PC-3 (cell line): ENCODE results near the gene CNPY2. TPM values are rescaled to one million over a fixed set of nuclear protein-coding genes. Genes with fewer than 3 reads are reported as not detected.

ENCODE experiments used
- ATAC-seq: fragments of 200-7000 bp; cut with Tn5 transposase; 2 replicates; pipeline ENCODE4 v1.9.1; 2020; ENCODE audit warnings: mild to moderate bottlenecking, moderate library complexity
- BruUV-seq: library from RNA; stranded (reverse); fragments of 400-500 nt; replicated peaks from 2 replicates; lab custom pipeline; 2021; lab: Mats Ljungman, UMichigan
- CTCF ChIA-PET: fragments of 300-600 bp; sonication (Branson Sonifier 250); formaldehyde crosslinking; loops from one replicate; lab custom pipeline; 2022; ENCODE audit warnings: antibody characterized with exemption; lab: Charles Lee
- POLR2A ChIA-PET: fragments of 300-600 bp; sonication (Branson Sonifier 250); formaldehyde crosslinking; loops from one replicate; lab custom pipeline; 2022; ENCODE audit warnings: antibody characterized with exemption; ENCODE audit not compliant: unreplicated experiment; lab: Charles Lee
- DNase-seq: peaks from one replicate; pipeline ENCODE4 v3.0.0-alpha.2; 2015
- H2AFZ ChIP-seq: fragments of 300-600 bp; sonication (generic); 2 replicates; pipeline ENCODE4 v1.6.0; 2016; ENCODE audit warnings: antibody characterized with exemption, low read length
- H3F3A ChIP-seq: fragments of 300-600 bp; sonication (generic); one replicate; pipeline ENCODE4 v1.6.0; 2017; ENCODE audit warnings: antibody characterized with exemption, low read length, control low read depth, mild to moderate bottlenecking; ENCODE audit not compliant: unreplicated experiment
- H3K27ac ChIP-seq: fragments of 300-600 bp; sonication (generic); 2 replicates; pipeline ENCODE4 v1.5.1; 2016; ENCODE audit warnings: mild to moderate bottlenecking, low read length
- H3K27me3 ChIP-seq: fragments of 300-600 bp; sonication (generic); 2 replicates; pipeline ENCODE4 v1.6.1; 2016; ENCODE audit warnings: low read length, mixed read lengths
- H3K36me3 ChIP-seq: fragments of 300-600 bp; sonication (generic); 2 replicates; pipeline ENCODE4 v1.6.1; 2016; ENCODE audit warnings: low read depth, mixed run types, low read length, mixed read lengths
- H3K4me1 ChIP-seq: fragments of 300-600 bp; sonication (generic); 2 replicates; pipeline ENCODE4 v1.5.1; 2016; ENCODE audit warnings: low read length; ENCODE audit not compliant: insufficient read depth
- H3K4me2 ChIP-seq: fragments of 300-600 bp; sonication (generic); 2 replicates; pipeline ENCODE4 v1.6.0; 2016; ENCODE audit warnings: low read length
- H3K4me3 ChIP-seq: fragments of 300-600 bp; sonication (generic); 2 replicates; pipeline ENCODE4 v1.5.1; 2016; ENCODE audit warnings: mild to moderate bottlenecking, low read length, mixed read lengths
- H3K79me2 ChIP-seq: fragments of 300-600 bp; sonication (generic); 2 replicates; pipeline ENCODE4 v1.6.1; 2017; ENCODE audit warnings: low read length, mixed read lengths
- H3K9ac ChIP-seq: fragments of 300-600 bp; sonication (generic); 2 replicates; pipeline ENCODE4 v1.6.0; 2016; ENCODE audit warnings: mild to moderate bottlenecking, low read length
- H3K9me2 ChIP-seq: fragments of 300-600 bp; sonication (generic); replicated peaks from 2 replicates; pipeline ENCODE4 v1.6.1; 2016; ENCODE audit warnings: mixed run types, low read length, mixed read lengths
- H3K9me3 ChIP-seq: fragments of 300-600 bp; sonication (generic); 2 replicates; pipeline ENCODE4 v1.6.1; 2016; ENCODE audit warnings: low read length, mixed read lengths
- H4K20me1 ChIP-seq: fragments of 300-600 bp; sonication (generic); 2 replicates; pipeline ENCODE4 v1.6.1; 2016; ENCODE audit warnings: low read length, mixed read lengths
- CTCF ChIP-seq: fragments of 300-600 bp; sonication (generic); conservative IDR thresholded peaks from 2 replicates; pipeline ENCODE4 v1.5.1; 2017; ENCODE audit warnings: antibody characterized with exemption, low read depth, mild to moderate bottlenecking, low read length
- EZH2 ChIP-seq: fragments of 300-600 bp; sonication (generic); IDR thresholded peaks from one replicate; pipeline ENCODE4 v1.6.1; 2017; ENCODE audit warnings: antibody characterized with exemption, mild to moderate bottlenecking, low read length; ENCODE audit not compliant: unreplicated experiment
- EZH2phosphoT487 ChIP-seq: fragments of 300-600 bp; sonication (generic); IDR thresholded peaks from 2 replicates; pipeline ENCODE4 v1.6.1; 2018; ENCODE audit warnings: mild to moderate bottlenecking, antibody characterized with exemption, low read length, borderline replicate concordance
- intact Hi-C: fragments of 100-400 bp; cut with micrococcal nuclease; formaldehyde crosslinking; loops from 2 replicates; pipeline ENCODE4 v1.9.0; 2023
- total RNA-seq: library from RNA; depleted of rRNA; stranded (reverse); fragments of >200 nt; gene quantifications from 2 replicates; pipeline ENCODE4 v1.2.3, GENCODE V29; 2014

The CNPY2 gene
- total RNA-seq, 1 experiment from 2014 or later = 109 TPM

DNA sequence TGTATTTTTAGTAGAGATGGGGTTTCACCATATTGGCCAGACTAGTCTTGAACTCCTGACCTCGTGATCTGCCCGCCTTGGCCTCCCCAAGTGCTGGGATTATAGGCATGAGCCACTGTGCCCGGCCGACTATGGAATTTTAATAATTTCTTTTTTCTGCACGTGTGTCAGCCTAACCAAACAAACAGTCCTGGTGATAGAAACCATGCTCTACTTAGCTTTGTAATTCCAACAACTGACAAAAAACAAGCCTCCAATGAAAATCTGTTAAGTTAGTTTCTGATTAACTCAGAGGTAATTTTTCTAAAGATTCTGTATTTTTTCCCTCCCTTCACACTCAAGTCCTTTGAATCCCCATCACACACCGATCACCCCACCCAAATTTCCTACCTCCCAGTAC is 33.8 kb downstream of the CNPY2 start:
- H3K4me3 ChIP-seq = no peak overlapping the region
- H2AFZ ChIP-seq = no peak overlapping the region
- intact Hi-C loops = no loop called here
- no peaks in the 10 kb centered on the region for H3K27me3 ChIP-seq
- no peak overlapping the region for H3K27ac ChIP-seq
- no peaks in the 10 kb centered on the region for H3F3A ChIP-seq
- no peaks in the 10 kb centered on the region; the same call in 1 of the 2 replicates for H4K20me1 ChIP-seq
- no peak overlapping the region for H3K9ac ChIP-seq
- BruUV-seq = no TSS peak
- H3K4me1 ChIP-seq = no peaks in the 10 kb centered on the region
- POLR2A ChIA-PET = no interaction called here
- H3K9me3 ChIP-seq = no peaks in the 10 kb centered on the region
- peaks cover 60% of the 10 kb centered on the region for H3K36me3 ChIP-seq
- H3K4me2 ChIP-seq = no peak overlapping the region
- H3K9me2 ChIP-seq = no peaks in the 10 kb centered on the region
- no peak for TF ChIP-seq EZH2
- TF ChIP-seq CTCF = no peak
- TF ChIP-seq EZH2phosphoT487 = no peak
- H3K79me2 ChIP-seq = peaks cover 7% of the 10 kb centered on the region; the same call in 1 of the 2 replicates
- CTCF ChIA-PET = no interaction called here
- DNase-seq = no peak
- no peak for ATAC-seq

- H3K4me3 ChIP-seq = no peak overlapping the region
- H2AFZ ChIP-seq = no peak overlapping the region
- H4K20me1 ChIP-seq = no peaks in the 10 kb centered on the region
- H3K9me3 ChIP-seq = no peaks in the 10 kb centered on the region
- H3F3A ChIP-seq = no peaks in the 10 kb centered on the region
- intact Hi-C loops = no loop called here
- H3K27me3 ChIP-seq = no peaks in the 10 kb centered on the region
- H3K9me2 ChIP-seq = no peaks in the 10 kb centered on the region
- no peak for ATAC-seq
- no peak for DNase-seq
- POLR2A ChIA-PET = no interaction called here
- no peak overlapping the region for H3K27ac ChIP-seq
- BruUV-seq = no TSS peak
- no peaks in the 10 kb centered on the region for H3K79me2 ChIP-seq
- CTCF ChIA-PET = no interaction called here
- H3K4me1 ChIP-seq = no peaks in the 10 kb centered on the region
- no peak overlapping the region for H3K9ac ChIP-seq
- H3K36me3 ChIP-seq = peaks cover 57% of the 10 kb centered on the region
- TF ChIP-seq EZH2phosphoT487 (no peak), CTCF (no peak), EZH2 (no peak)
- no peak overlapping the region for H3K4me2 ChIP-seq
These were observed 34.9 kb downstream of the CNPY2 start for GRCh38 chr12:56280849-56281248.

DNA sequence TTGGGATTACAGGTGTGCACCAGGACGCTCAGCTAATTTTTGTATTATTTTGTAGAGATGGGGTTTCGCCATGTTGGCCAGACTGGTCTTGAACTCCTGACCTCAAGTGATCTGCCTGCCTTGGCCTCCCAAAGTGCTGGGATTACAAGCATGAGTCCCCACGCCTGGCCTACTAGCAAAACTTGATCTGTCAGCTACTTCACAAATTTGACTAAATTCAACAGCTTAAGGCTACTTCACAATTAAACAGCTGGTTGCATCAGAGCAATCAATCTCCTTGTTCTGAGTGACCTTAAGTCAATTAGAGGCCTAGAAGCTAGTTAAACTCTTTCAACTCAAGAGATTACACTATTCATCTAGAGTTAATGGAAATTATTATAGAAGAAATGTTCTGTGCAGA is 36.9 kb downstream of the CNPY2 start:
- CTCF ChIA-PET = no interaction called here
- Histone ChIP-seq H3K9me2 (no peaks in the 10 kb centered on the region), H3K27me3 (no peaks in the 10 kb centered on the region), H3F3A (no peaks in the 10 kb centered on the region), H3K36me3 (peaks cover 64% of the 10 kb centered on the region), H3K9ac (no peak overlapping the region), H3K4me2 (no peak overlapping the region), H2AFZ (no peak overlapping the region), H3K79me2 (no peaks in the 10 kb centered on the region), H3K27ac (no peak overlapping the region), H4K20me1 (no peaks in the 10 kb centered on the region), H3K9me3 (no peaks in the 10 kb centered on the region), H3K4me1 (no peaks in the 10 kb centered on the region), H3K4me3 (no peak overlapping the region)
- no TSS peak for BruUV-seq
- no peak for TF ChIP-seq EZH2
- TF ChIP-seq CTCF = no peak
- no peak for TF ChIP-seq EZH2phosphoT487
- DNase-seq (no peak), ATAC-seq (no peak)
- POLR2A ChIA-PET = no interaction called here
- intact Hi-C loops = no loop called here
